ENCODE measurements around the gene PSG1. TPM values are rescaled to one million over a fixed set of nuclear protein-coding genes. Genes with fewer than 3 reads are reported as not detected.
"Not testable (repeated sequence)": the region's sequence is repeated elsewhere in the genome, so short reads cannot be mapped to it uniquely, and the experiment has no call there.

PSG1 gene
- polyA plus RNA-seq, 12 donors = 0.12 to 1.4 (median 0.26) TPM; not detected in 3

DNA sequence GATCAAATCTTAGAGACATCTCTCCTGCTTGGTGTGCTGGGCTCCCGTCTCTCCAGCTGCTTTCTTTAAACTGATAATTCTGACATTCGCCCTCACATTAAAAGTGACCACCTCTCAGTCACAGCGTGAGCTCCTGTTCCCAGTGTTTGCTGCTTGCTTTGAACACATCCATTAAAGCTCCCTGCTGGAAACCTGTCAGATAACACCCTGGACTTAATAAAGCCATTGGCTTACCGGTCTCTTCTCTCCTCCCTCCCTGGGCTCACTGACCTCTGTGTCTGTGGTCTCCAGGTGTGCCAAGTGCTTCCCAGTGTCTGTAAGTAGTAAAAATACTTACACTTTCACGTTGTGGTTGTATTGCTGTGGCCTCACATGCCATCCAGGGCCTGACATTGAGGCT lies 2.5 kb upstream of the PSG1 start:
- not testable (repeated sequence) for DNase-seq

DNA sequence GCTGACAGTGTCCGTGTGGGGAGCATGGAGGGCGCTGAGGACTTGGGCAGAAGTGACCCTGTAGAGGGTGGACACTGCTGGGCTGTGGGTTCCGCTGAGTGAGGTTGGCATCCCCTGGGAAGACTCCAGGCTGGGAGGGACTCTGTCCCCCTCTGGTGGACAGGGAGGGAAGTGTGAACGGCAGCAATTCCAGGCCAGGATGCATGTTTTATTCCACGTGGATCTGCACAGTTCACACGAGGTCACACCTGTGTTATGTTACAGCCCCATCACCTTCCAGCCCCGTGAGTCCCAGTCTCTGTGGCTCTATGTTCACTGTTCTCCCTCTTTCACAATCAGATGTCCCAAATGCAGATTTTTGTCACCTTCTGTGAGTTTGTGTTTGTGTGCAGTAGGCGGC lies 1.8 kb upstream of the PSG1 start:
- not testable (repeated sequence) for DNase-seq

- DNase-seq = not testable (repeated sequence)
Measured at GRCh38 chr19:42880621-42881020, 1.1 kb upstream of the PSG1 start.

GRCh38 chr19:42876596-42876995 lies 2.9 kb downstream of the PSG1 start:
- DNase-seq = not testable (repeated sequence)

DNA sequence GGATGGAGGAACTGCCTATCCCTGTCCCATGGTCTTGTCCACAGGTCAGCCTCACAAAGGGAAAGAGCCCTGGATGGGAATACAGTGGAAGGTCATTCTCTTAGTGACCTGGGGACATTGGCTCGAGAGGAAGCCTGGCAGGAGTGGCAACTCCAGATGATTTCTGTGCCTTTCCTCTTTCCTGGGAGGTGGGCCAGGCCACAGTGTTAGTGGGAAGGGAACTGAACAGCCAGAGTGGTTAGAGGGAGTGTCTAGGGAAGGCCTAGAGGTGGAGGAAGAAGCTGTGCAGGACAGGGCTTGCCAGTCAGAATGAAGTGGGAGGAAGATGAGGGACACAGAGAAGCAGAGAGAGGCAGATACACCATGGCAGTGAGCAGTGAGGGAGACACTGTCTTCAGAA lies 3.6 kb downstream of the PSG1 start:
- not testable (repeated sequence) for DNase-seq

DNA sequence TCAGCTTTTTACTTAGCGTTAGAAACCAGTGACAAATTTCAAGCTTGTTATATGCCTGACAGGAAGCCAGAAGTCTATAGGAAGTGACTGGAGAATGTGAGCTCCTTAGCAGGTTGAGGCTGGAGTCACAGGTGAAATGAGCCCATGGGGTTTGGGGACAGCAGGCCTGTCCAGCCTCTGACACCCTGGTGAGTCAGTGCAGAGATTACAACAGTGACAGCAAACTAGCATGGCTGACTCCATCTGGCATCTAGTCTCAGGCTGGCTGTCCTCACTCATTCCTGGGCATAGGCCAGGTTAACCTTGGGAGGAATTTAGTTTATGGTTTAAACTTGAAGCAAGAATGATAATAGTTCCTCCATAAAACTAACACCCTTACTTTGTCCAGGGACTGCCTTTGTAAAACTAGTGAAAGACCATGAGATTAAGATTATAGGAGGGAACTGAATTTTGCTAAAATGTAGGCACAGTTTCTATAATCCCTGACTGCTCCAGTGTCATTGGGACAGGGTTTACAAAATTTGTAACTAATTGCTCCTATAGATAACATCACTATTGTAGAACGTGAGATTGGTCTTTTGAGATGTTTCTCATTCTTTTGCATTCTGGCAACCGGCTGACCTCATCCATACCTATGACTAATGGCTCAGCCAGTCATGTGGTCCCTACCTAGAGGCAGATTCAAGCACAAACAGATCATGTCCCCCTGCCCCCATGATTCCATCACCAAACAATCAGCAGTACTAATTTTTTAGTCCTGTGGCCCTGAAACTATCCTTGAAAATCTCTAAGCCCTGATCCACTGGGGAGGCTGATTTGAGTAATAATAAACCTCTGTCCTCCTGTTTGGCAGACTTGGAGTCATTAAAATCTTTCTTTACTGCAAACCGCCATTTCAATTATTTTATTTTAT lies 4.4 kb downstream of the PSG1 start:
- DNase-seq = not testable (repeated sequence)

DNA sequence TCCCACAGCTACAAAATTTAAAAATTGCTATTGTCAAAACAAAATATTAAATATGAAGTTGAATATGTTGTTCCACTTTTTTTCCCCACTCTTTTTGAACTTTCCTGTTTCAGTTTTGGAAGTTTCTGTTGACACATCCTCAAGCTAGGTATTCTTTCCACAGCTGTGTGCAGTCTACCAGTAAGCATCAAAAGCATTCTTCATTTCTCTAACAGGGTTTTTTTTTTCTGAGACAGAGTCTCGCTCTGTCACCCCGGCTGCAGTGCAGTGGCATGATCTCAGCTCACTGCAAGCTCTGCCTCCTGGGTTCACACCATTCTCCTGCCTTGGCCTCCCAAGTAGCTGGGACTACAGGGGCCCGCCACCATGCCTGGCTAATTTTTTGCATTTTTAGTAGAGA lies 5.4 kb downstream of the PSG1 start:
- not testable (repeated sequence) for DNase-seq

- no peak for DNase-seq
Measured at GRCh38 chr19:42872608-42873007, 6.9 kb downstream of the PSG1 start.

- no peak for DNase-seq
Measured at GRCh38 chr19:42857544-42857867, 22.0 kb downstream of the PSG1 start.

GRCh38 chr19:42856866-42857543 lies 22.5 kb downstream of the PSG1 start:
- DNase-seq = not testable (repeated sequence)

DNA sequence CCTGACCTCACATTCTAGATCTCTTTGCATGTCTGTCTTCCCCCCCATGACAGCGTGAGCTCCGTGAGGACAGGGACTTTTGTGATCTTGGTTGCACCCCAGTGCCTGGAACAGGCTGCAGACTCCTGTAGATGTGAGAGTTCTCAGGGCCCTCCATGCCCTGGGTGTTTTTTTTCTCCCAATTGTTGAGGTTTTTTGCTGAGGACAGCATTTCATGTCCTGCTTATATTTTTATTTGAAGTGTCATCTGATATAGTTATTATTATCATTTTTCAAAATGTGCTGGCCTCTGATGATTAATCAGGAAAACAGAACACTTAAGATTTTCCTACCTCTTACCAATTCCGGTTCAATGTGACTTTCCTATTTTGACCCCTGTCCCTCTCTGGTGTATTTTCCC lies 24.8 kb downstream of the PSG1 start:
- not testable (repeated sequence) for DNase-seq

- DNase-seq = not testable (repeated sequence)
Measured at GRCh38 chr19:42853231-42853630, 26.3 kb downstream of the PSG1 start.

GRCh38 chr19:42852821-42853220 lies 26.7 kb downstream of the PSG1 start:
- DNase-seq = not testable (repeated sequence)

GRCh38 chr19:42851718-42852280 lies 27.7 kb downstream of the PSG1 start:
- not testable (repeated sequence) for DNase-seq

GRCh38 chr19:42850981-42851717 lies 28.4 kb downstream of the PSG1 start:
- DNase-seq = no peak

- DNase-seq = no peak
Measured at GRCh38 chr19:42846597-42846996, 32.9 kb downstream of the PSG1 start.

- not testable (repeated sequence) for DNase-seq
Measured at GRCh38 chr19:42843631-42844030, 35.9 kb downstream of the PSG1 start.

DNA sequence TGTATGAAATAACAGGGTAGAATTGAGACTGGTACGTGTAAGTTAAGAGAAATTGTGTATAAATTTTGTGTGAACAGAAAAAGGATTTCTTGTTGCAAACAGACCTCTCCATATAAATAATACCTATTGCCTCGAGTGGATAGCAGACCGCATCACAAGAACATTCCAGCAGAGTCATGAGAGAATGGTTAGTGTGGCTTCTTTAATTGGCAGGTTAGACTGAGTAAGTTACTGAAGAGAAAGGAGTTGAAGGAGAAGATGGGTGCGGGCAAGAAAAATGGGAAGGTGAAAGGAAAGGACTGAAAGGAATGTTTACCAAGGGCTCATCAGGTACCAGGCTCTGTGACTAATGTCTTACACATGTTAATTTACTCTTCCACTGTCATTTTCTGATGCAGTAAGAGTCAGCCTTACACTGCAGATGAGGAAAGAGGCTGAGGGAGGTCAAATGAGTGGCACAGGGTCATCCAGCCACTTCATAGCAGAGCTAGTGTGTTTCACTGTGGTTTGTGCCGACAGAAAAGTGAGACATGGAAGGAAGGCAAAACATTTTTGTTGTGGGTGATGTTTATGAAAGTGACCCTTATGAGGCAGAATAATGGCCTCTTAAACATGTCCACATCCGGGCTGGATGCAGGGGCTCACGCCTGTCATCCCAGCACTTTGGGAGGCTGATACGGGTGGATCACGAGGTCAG lies 46.6 kb downstream of the PSG1 start:
- not testable (repeated sequence) for DNase-seq

GRCh38 chr19:42832023-42832680 lies 47.4 kb downstream of the PSG1 start:
- not testable (repeated sequence) for DNase-seq

- DNase-seq = no peak
Measured at GRCh38 chr19:42831221-42832019, 48.1 kb downstream of the PSG1 start.
